Mucosa of stomach (tissue), 1 donor: ENCODE data around the gene TNRC18.

Experiments used
- H3K27me3 ChIP-seq: one replicate; pipeline ENCODE4 v1.7.0; 2013; ENCODE audit warnings: mild to moderate bottlenecking, low read length; ENCODE audit not compliant: control insufficient read depth, insufficient read depth
- H3K36me3 ChIP-seq: one replicate; pipeline ENCODE4 v1.7.0; 2013; ENCODE audit warnings: low read length; ENCODE audit not compliant: control insufficient read depth, insufficient read depth
- H3K4me1 ChIP-seq: one replicate; pipeline ENCODE4 v1.7.0; 2013; ENCODE audit warnings: mild to moderate bottlenecking, low read length; ENCODE audit not compliant: control insufficient read depth, insufficient read depth
- H3K4me3 ChIP-seq: one replicate; pipeline ENCODE4 v1.7.0; 2013; ENCODE audit warnings: low read length
- H3K9ac ChIP-seq: one replicate; pipeline ENCODE4 v1.7.0; 2013; ENCODE audit warnings: mild to moderate bottlenecking, low read length, moderate library complexity
- H3K9me3 ChIP-seq: one replicate; pipeline ENCODE4 v1.7.0; 2013; ENCODE audit warnings: mild to moderate bottlenecking, low read length, moderate library complexity; ENCODE audit not compliant: control insufficient read depth
- donor health status: Pancreatic carcinoma.

Gene TNRC18

DNA sequence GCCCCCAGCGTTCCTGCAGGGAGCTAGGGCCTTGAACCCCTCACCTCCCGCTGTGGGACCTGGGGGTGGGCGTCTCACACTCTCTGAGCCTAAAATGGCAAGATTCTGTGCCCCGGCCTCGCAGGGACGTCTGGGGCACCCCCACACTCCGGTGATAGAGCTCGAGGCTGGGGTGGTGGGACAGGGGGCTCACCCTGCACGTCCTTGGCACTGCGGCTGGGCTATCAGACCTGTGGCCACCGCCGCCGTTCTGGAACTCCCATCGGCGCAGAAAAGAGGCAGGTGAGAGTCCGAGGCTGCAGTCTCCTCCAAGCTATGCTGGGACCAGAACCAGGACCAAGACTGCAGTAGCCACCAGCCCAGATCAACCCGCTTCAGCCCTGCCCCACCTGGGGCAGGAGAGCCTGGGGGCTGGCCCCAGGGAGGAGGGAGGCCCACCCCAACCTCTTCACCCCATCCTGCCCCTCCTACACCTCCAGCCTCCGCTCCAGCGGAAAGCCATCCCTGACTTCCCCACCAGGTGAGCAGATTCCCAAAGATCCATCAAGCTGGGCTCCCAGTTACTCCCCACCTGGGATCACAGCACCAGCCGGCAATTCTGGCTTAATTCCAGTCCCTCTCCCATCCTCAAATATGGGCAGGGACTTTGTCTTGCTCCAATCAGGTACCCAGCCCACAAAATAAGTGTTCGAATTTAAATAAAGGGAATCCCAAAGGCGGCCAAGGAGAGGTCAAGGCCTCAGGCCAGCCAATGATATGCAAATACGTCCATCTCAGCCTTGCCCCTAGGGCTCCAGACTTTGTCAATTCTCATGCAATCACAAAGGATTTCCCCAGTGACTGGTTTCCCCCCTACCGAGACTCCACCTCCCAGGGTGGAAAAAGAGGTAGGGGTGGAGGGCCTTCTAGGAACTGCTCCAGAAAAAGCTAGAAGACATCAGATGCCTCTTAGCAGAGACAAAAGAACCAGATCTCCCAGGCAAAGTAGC, 16.4 kb downstream of the TNRC18 start:
- H3K9me3 ChIP-seq: no peaks in the 10 kb centered on the region
- H3K27me3 ChIP-seq: no peaks in the 10 kb centered on the region
- no peak overlapping the region for H3K4me3 ChIP-seq
- H3K9ac ChIP-seq: no peak overlapping the region
- no peaks in the 10 kb centered on the region for H3K36me3 ChIP-seq
- peaks cover 8% of the 10 kb centered on the region for H3K4me1 ChIP-seq

GRCh38 chr7:5404421-5404826, 19.2 kb downstream of the TNRC18 start:
- Histone ChIP-seq H3K4me3 (no peak overlapping the region), H3K9me3 (no peaks in the 10 kb centered on the region), H3K9ac (no peak overlapping the region), H3K4me1 (peaks cover 7% of the 10 kb centered on the region), H3K36me3 (no peaks in the 10 kb centered on the region), H3K27me3 (no peaks in the 10 kb centered on the region)

- Histone ChIP-seq H3K4me1 (peaks cover 7% of the 10 kb centered on the region), H3K27me3 (no peaks in the 10 kb centered on the region), H3K9me3 (no peaks in the 10 kb centered on the region), H3K36me3 (no peaks in the 10 kb centered on the region), H3K4me3 (no peak overlapping the region), H3K9ac (no peak overlapping the region)
Observed at GRCh38 chr7:5403442-5403841, 20.2 kb downstream of the TNRC18 start.

- H3K9ac ChIP-seq: peak overlapping the region; percentile 84
- peaks cover 28% of the 10 kb centered on the region for H3K4me1 ChIP-seq
- H3K27me3 ChIP-seq: no peaks in the 10 kb centered on the region
- H3K4me3 ChIP-seq: no peak overlapping the region
- H3K36me3 ChIP-seq: no peaks in the 10 kb centered on the region
- H3K9me3 ChIP-seq: no peaks in the 10 kb centered on the region
Observed at GRCh38 chr7:5397736-5398135, 25.9 kb downstream of the TNRC18 start.

DNA sequence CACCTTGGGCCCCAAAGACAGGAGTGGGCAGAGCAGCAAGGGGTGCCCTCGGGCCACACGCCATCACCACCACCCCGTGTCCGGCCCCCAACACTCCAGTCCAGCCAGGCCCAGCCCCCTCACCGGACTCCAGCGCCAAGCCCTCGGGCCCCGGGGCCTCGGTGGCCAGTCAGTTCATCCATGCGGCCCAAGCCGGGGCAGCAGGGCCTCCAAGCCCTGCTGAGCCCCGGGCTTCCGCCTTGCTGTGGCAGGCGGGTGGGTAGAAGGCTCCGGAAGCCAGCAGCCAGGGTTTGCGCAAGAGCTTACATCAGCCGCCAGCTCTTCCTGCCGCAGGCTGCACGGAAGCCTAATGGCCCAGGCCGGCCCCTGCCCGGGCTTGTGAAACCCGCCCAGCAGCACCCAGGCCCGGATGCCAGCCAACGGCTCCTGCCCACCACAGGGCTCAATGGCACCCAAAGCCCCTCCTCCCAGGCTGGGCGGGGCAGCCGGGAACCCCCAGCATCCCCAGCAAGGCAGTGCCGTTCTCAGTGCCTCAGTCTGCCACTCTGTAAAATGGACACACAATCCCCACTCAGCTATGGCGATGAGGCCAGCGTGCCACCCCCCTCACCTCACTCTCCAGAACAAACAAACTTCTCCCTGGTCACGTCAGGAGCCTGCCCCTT, 26.5 kb downstream of the TNRC18 start:
- peak overlapping the region; percentile 68 for H3K4me3 ChIP-seq
- H3K36me3 ChIP-seq: no peaks in the 10 kb centered on the region
- no peaks in the 10 kb centered on the region for H3K9me3 ChIP-seq
- H3K9ac ChIP-seq: peak overlapping the region; percentile 84
- no peaks in the 10 kb centered on the region for H3K27me3 ChIP-seq
- peaks cover 28% of the 10 kb centered on the region for H3K4me1 ChIP-seq

GRCh38 chr7:5396542-5396941, 27.1 kb downstream of the TNRC18 start:
- H3K27me3 ChIP-seq: no peaks in the 10 kb centered on the region
- H3K9ac ChIP-seq: peak overlapping the region; percentile 84
- no peaks in the 10 kb centered on the region for H3K9me3 ChIP-seq
- H3K4me1 ChIP-seq: peaks cover 28% of the 10 kb centered on the region
- H3K36me3 ChIP-seq: no peaks in the 10 kb centered on the region
- H3K4me3 ChIP-seq: peak overlapping the region; percentile 68

- Histone ChIP-seq H3K27me3 (no peaks in the 10 kb centered on the region), H3K4me3 (no peak overlapping the region), H3K9ac (no peak overlapping the region), H3K4me1 (peaks cover 25% of the 10 kb centered on the region), H3K36me3 (peaks cover 4% of the 10 kb centered on the region), H3K9me3 (no peaks in the 10 kb centered on the region)
Observed at GRCh38 chr7:5395246-5395645, 28.4 kb downstream of the TNRC18 start.

DNA sequence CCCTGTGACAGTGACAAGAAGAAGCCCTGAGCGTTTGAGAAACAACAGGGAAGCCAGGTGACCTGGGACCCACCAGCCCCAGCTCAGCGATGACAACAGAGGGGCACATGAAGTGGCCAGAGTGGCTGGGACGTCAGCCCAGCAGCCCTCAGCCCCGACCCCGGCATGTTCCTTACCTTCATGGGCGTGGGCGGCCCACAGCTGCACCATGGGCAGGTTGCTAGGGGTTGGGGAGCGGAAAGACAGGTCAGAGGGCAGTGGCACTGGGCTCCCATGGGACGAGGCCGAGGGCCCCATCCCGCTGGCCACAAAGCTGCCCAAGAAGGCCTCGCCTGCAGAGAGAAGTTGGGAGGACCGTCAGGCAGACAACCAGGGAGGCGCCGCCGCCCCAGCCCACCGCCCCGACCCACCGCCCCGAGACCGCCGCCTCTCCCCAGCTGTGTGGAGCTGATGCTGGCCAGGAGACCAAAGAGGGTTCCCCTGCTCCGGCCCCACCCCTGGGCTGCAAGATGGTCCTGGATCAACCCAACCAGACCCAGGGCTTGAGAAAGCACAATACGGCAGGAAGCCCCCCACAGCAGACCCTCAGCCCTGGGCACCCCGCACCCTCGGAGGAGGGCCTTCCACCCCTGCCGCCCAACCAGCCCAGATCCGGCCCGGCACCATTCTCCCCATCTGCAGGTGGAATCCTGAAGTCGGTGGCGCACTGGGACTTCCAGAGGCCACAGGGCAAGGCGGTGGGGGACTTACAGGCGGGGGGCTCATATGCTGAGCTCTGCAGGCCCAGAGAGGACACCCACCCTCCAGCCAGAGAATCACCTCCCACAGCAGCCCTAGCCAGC, 29.1 kb downstream of the TNRC18 start:
- Histone ChIP-seq H3K4me1 (peaks cover 25% of the 10 kb centered on the region), H3K36me3 (peaks cover 4% of the 10 kb centered on the region), H3K27me3 (no peaks in the 10 kb centered on the region), H3K4me3 (no peak overlapping the region), H3K9ac (no peak overlapping the region), H3K9me3 (no peaks in the 10 kb centered on the region)

GRCh38 chr7:5393748-5394147, 29.9 kb downstream of the TNRC18 start:
- H3K9ac ChIP-seq: no peak overlapping the region
- no peaks in the 10 kb centered on the region for H3K27me3 ChIP-seq
- H3K36me3 ChIP-seq: peaks cover 4% of the 10 kb centered on the region
- H3K4me1 ChIP-seq: peaks cover 25% of the 10 kb centered on the region
- H3K9me3 ChIP-seq: no peaks in the 10 kb centered on the region
- H3K4me3 ChIP-seq: no peak overlapping the region

GRCh38 chr7:5393328-5393727, 30.3 kb downstream of the TNRC18 start:
- H3K27me3 ChIP-seq: no peaks in the 10 kb centered on the region
- peaks cover 4% of the 10 kb centered on the region for H3K36me3 ChIP-seq
- no peaks in the 10 kb centered on the region for H3K9me3 ChIP-seq
- H3K9ac ChIP-seq: no peak overlapping the region
- no peak overlapping the region for H3K4me3 ChIP-seq
- peaks cover 25% of the 10 kb centered on the region for H3K4me1 ChIP-seq

DNA sequence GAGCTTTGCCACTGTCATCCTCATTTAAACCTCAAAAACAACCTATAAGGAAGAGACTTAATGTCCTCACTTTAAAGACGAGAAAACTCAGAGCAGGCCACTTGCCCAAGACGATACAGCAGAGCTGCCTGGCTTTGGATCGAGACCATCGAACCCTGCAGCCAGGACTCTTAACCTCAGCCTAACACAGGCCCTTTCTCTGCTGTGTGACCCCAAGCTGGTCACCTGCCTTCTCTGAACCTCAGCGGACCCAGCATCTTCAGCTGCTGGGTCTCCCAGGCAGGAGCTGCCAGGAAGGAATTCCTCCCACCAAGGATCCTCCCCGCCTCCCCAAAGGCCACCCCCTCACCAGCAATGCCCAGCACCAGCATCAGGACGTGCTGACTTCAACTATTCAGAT, 32.7 kb downstream of the TNRC18 start:
- peaks cover 9% of the 10 kb centered on the region for H3K4me1 ChIP-seq

More for the DNA sequence above, 32.7 kb downstream of the TNRC18 start:
- Histone ChIP-seq H3K27me3 (no peaks in the 10 kb centered on the region), H3K36me3 (peaks cover 11% of the 10 kb centered on the region), H3K9me3 (no peaks in the 10 kb centered on the region), H3K9ac (no peak overlapping the region), H3K4me3 (no peak overlapping the region)
